C4-2B (cell line): ENCODE results near the gene TMEM126A.
A peak's percentile ranks its signal among the peaks of the same experiment; 100 is the strongest.

Experiments used
- H3K27ac ChIP-seq: fragments of 450-650 bp; 2 replicates; pipeline ENCODE4 v1.5.1; 2017
- ZFX ChIP-seq: fragments of 450-650 bp; IDR thresholded peaks from 2 replicates; pipeline ENCODE4 v1.6.1; 2017
- TF ChIP-seq, protein P1 (sequence below): fragments of 450-650 bp; conservative IDR thresholded peaks from 2 replicates; pipeline ENCODE4 v1.5.1; 2017; ENCODE audit warnings: mild to moderate bottlenecking

The TMEM126A gene

DNA sequence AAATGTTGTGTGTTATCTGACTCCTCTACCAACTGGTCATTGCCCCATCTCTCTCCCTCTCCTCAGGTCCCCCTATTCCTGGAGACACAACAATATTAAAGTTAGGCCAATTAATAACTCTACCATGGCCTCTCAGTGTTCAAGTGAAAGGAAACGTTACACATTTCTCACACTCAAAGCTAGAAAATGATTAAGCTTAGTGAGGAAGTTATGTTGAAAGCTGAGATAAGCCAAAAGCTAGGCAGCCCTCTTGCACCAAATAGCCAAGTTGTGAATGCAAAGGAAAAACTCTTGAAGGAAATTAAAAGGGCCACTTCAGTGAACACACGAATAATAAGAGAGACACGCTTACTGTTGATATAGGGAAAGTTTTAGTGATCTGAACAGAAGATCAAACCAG is 27.5 kb upstream of the TMEM126A start:
- H3K27ac ChIP-seq = no peak overlapping the region
- no peak for TF ChIP-seq ZFX
- TF ChIP-seq, protein P1, sequence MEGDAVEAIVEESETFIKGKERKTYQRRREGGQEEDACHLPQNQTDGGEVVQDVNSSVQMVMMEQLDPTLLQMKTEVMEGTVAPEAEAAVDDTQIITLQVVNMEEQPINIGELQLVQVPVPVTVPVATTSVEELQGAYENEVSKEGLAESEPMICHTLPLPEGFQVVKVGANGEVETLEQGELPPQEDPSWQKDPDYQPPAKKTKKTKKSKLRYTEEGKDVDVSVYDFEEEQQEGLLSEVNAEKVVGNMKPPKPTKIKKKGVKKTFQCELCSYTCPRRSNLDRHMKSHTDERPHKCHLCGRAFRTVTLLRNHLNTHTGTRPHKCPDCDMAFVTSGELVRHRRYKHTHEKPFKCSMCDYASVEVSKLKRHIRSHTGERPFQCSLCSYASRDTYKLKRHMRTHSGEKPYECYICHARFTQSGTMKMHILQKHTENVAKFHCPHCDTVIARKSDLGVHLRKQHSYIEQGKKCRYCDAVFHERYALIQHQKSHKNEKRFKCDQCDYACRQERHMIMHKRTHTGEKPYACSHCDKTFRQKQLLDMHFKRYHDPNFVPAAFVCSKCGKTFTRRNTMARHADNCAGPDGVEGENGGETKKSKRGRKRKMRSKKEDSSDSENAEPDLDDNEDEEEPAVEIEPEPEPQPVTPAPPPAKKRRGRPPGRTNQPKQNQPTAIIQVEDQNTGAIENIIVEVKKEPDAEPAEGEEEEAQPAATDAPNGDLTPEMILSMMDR = no peak

DNA sequence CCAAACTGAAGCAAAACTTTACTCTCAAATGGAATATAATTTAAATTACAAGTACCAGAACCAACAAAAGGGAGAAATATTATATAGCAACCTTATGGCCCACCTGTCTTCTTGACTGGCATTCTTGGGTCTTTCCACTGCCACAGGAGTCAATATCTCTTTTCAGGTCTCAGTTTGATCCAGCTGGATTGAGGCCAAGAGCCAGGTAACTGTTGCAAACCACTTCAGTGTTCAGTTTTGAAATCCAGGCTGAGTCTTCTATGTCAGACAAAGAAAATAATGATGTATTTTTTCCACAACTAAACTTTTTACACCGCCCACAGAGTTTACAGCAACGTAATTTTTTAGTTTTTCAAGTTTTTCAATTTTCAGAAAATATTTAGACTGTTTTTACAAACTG is 21.3 kb upstream of the TMEM126A start:
- no peak for TF ChIP-seq ZFX
- TF ChIP-seq, protein P1 = no peak
- H3K27ac ChIP-seq = no peak overlapping the region

DNA sequence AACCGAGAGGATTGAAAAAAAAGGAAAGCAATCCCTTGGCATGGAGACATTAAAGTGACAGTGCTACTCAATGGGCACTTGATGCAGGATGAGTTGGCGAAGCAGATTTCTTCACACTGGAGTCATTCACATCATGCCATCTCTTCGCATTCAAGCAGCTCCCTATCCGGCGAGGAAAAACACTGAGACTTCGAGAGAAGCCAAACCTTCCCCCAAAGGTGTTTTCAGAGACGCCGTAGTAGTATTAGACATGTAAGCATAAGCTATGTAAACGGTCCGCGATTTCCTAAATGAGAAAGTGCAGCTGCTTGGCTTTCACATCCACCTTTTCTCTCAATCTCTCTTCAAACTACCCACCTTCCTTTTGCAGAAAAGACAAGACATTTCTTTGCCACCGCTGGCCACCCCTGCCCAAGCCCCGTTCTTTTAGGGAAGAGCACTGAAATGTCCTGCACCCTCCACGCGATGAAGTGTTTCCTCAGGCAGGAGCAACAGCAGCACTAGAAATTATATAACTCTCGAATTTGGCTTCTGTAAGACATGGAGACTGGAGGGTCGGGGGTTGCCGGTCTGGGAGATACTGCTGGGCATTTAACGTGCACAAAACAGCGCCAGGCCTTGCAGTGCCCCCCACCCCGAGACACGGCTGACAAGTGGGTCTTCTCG is 20.3 kb upstream of the TMEM126A start, which contains the start of gene DLG2:
DLG2 (minus strand) TSS at position 13 of the 666 bp plus-strand sequence.
- no peak for TF ChIP-seq ZFX
- TF ChIP-seq, protein P1 = no peak
- H3K27ac ChIP-seq = peak within 1 kb of the TSS; percentile 66

DNA sequence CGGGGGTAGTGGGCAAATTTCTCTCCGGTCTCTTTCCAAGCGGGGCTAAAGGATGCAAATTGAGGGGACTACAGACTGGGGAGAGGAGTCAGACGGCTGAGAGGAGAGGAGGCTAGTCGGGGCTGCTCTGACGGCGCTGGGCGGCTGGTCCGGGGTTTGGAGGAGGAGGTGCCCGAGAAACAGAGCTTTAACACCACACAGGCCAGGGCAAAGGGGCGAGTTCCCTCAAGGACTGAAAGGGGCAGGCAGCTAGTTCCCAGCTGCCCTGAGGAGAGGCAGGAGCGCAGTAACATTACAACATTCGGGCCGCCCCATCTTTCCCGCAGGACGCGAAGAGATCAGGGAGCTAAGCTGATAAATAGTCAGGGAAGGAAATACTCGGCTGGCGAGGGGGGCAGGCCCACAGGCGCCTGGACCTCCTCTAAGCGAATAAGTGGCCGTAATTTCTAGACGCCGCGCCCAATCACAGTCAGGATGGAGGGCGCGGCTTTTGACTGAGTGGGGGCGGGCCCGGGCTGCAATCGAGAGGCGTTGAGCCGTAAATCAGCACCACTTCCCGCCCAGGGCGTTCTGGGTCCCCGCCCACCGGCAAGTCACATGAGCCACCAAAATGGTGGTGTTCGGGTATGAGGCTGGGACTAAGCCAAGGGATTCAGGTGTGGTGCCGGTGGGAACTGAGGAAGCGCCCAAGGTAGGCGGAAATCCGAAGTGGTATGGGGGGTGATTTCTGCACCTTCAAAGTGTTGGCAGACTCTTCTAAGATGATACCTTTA is 19.6 kb upstream of the TMEM126A start, which contains the start of gene TMEM126B:
TMEM126B (plus strand) TSS at position 596 of the 773 bp plus-strand sequence; CDS start at position 611, 15 bp downstream.
- H3K27ac ChIP-seq = peak within 1 kb of the TSS; percentile 66
- no peak for TF ChIP-seq ZFX
- TF ChIP-seq, protein P1 = no peak

DNA sequence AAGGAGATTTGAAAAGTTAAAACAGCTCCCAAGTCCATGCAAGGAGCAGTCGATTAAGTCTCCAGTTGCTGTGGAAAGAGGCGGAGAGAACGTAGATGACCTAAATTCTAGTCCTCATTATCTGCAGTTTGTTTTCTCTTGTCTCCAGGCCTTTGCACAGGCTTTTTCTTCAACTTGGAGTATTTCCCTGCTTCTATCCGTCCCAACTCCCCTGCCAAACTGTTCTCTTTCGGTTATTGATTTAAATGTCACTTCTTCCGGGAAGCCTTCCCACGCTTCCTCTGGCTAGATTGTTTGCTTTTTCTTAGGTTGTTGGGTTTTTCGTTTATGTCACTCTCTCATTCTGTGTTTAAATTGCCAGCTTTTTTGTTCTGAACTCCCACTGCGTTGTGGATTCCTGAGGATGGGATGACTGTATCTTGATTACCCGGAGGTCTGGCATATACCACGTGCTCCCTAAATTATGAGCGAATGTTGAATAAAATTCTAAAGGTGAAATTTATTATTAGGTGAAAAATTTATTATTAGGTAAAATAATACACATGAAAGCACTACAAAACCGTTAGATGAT is 18.9 kb upstream of the TMEM126A start:
- H3K27ac ChIP-seq = peak overlapping the region; percentile 66
- no peak for TF ChIP-seq ZFX
- TF ChIP-seq, protein P1 = no peak

DNA sequence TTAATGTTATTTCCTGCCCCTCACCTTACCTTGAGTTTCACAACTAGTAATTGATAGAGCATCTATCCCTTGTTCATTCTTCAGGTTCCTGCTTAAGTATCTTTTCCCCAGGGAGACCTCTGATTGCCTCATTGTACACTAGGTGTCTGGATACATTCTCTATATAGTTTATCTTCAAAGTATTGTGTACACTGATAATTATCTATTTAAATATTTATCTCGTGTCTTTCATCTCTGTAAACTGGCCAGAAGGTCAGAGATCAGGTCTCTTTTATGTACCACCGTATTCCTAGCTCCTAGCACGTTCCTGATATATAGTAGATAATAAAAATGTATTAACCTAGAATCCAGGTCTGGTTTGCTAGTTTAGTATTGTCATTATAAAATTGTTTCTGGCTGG is 13.0 kb upstream of the TMEM126A start:
- TF ChIP-seq, protein P1 = no peak
- TF ChIP-seq ZFX = no peak
- H3K27ac ChIP-seq = no peak overlapping the region

DNA sequence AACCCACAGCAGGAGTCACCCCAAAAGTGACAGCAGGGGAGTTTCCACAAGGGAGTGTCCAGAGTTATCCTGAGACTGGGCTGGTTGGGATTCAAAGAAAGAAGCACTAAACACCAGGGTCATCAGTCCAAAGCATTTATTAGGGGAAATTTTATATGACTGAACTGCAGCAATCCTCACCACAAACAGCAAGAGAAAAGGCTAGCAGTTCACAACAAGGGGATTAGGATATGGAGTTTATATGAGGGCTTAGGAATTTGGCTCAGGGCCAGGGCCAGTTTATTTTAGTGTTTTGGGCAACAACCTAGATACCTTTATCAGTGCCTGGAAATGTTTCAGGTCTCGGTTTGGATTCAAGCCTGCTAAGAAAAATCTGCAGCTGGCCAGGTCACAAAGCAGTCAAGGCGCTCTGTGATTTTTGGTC is 4.6 kb upstream of the TMEM126A start:
- no peak for TF ChIP-seq ZFX
- TF ChIP-seq, protein P1 = no peak
- H3K27ac ChIP-seq = no peak overlapping the region
